Measurements from ENCODE around the gene PIAS2. TPM values are rescaled to one million over a fixed set of nuclear protein-coding genes. Genes with fewer than 3 reads are reported as not detected.

Gene PIAS2
- total and polyA plus RNA-seq, 2 experiments from 2014 or later: 30.3 to 54.2 TPM

GRCh38 chr18:46832849-46833248 lies 84.5 kb downstream of the PIAS2 start:
- Histone ChIP-seq H3F3A (replicated peaks; ENCODE audit: low read depth) (no peaks in the 10 kb centered on the region), H3K79me2 (replicated peaks; ENCODE audit: insufficient read depth) (no peaks in the 10 kb centered on the region), H3K4me2 (no peak overlapping the region), H3K36me3 (ENCODE audit: insufficient read depth) (peaks cover 12% of the 10 kb centered on the region), H3K4me1 (ENCODE audit: insufficient read depth) (no peaks in the 10 kb centered on the region), H3K4me3 (no peak overlapping the region), H3K9me2 (ENCODE audit: insufficient read depth) (no peaks in the 10 kb centered on the region), H4K20me1 (replicated peaks; ENCODE audit: insufficient read depth) (no peaks in the 10 kb centered on the region), H3K27ac (ENCODE audit: low read depth) (no peak overlapping the region), H3K27me3 (ENCODE audit: insufficient read depth) (no peaks in the 10 kb centered on the region), H2AFZ (no peak overlapping the region)
- DNase-seq (ENCODE audit: low spot score) (no peak), ATAC-seq (no peak)
- TF ChIP-seq EZH2 (IDR thresholded peaks at IDR 0.05; ENCODE audit: low read depth, unreplicated experiment) (no peak), ZNF462 (CRISPR knock-in tag; IDR thresholded peaks at IDR 0.05) (no peak), POLR2AphosphoS5 (IDR thresholded peaks at IDR 0.05; ENCODE audit: low read depth) (no peak), REST (IDR thresholded peaks at IDR 0.05; ENCODE audit: unreplicated experiment) (no peak), ZNF331 (CRISPR knock-in tag; IDR thresholded peaks at IDR 0.05; ENCODE audit: low read depth) (no peak), CREB1 (CRISPR knock-in tag; IDR thresholded peaks at IDR 0.05; ENCODE audit: low read depth) (no peak), STAT1 (IDR thresholded peaks at IDR 0.05; ENCODE audit: unreplicated experiment) (no peak), JUNB (IDR thresholded peaks at IDR 0.05; ENCODE audit: unreplicated experiment) (no peak), ZNF114 (CRISPR knock-in tag; IDR thresholded peaks at IDR 0.05) (no peak), NANOG (IDR thresholded peaks at IDR 0.05; ENCODE audit: borderline replicate concordance) (no peak), CTCF (conservative IDR thresholded peaks at IDR 0.05; ENCODE audit: low read depth in 2 of 2) (no peak), ETS1 (IDR thresholded peaks at IDR 0.05) (no peak), EZH2phosphoT487 (IDR thresholded peaks at IDR 0.05; ENCODE audit: unreplicated experiment) (no peak)
- Mint-ChIP-seq H3K27me3 (ENCODE audit: insufficient read depth, low read depth, poor library complexity) (no peaks in the 10 kb centered on the region), H3K4me1 (no peaks in the 10 kb centered on the region), H3K9me3 (no peaks in the 10 kb centered on the region), H3K27ac (no peak overlapping the region), H3K4me3 (no peak overlapping the region), H3K36me3 (ENCODE audit: low read depth) (peaks cover 20% of the 10 kb centered on the region; the same call in 2 of the 3 replicates)
